HCT116 (cell line): ENCODE results near the gene LCMT2. TPM values are rescaled to one million over a fixed set of nuclear protein-coding genes. Genes with fewer than 3 reads are reported as not detected.

ENCODE experiments used
- ATAC-seq: fragments of 200-7000 bp; cut with Tn5 transposase; 2 replicates; pipeline ENCODE4 v1.9.1; 2020; ENCODE audit warnings: mild to moderate bottlenecking, moderate library complexity
- BruUV-seq: library from RNA; stranded (reverse); fragments of 400-500 nt; replicated peaks from 2 replicates; lab custom pipeline; 2021; lab: Mats Ljungman, UMichigan
- CTCF ChIA-PET: fragments of 300-600 bp; sonication (Branson Sonifier 250); formaldehyde crosslinking; loops from one replicate; lab custom pipeline; 2021; ENCODE audit warnings: antibody characterized with exemption; lab: Charles Lee
- POLR2A ChIA-PET: fragments of 300-600, 350-600 bp; sonication (Branson Sonifier 250); formaldehyde crosslinking; loops from one replicate; lab custom pipeline; 2021; ENCODE audit warnings: antibody characterized with exemption; lab: Charles Lee
- RAD21 ChIA-PET, 2 experiments: fragments of 300-600 bp; sonication (Branson Sonifier 250); formaldehyde crosslinking; loops; one replicate each; lab custom pipeline; 2023; ENCODE audit warnings: low total read pairs in 2 of 2; ENCODE audit not compliant: uncharacterized antibody in 2 of 2, unreplicated experiment in 2 of 2, low non-redundant PET in 1 of 2; lab: Charles Lee
- DNase-seq: peaks from one replicate; pipeline ENCODE4 v3.0.0-alpha.2; 2010; ENCODE audit warnings: low read depth, low spot score
- H2AFZ ChIP-seq: fragments of 200-600 bp; shearing (Covaris generic), sonication (generic); 2 replicates; pipeline ENCODE4 v1.6.1; 2017; ENCODE audit warnings: low read depth, mixed run types, mixed read lengths, antibody characterized with exemption, low read length; ENCODE audit not compliant: poor library complexity, severe bottlenecking
- H3K27ac ChIP-seq: 2 replicates; pipeline ENCODE4 v1.5.1; 2012; ENCODE audit warnings: low read depth, low read length
- H3K27me3 ChIP-seq: fragments of 200-600 bp; sonication (generic); 2 replicates; pipeline ENCODE4 v1.6.1; 2016; ENCODE audit warnings: mixed run types, low read length, mixed read lengths; ENCODE audit not compliant: insufficient read depth
- H3K36me3 ChIP-seq, 2 experiments: fragments of 200-500 bp in 1 of 2; fragments of 200-600 bp in 1 of 2; sonication (Bioruptor generic) in 1 of 2; sonication (generic) in 1 of 2; 2 replicates each; pipeline versions ENCODE4 v1.5.1 to v1.6.1; 2014 to 2016; ENCODE audit warnings: low read length in 2 of 2, inconsistent platforms in 1 of 2, mixed read lengths in 1 of 2, mixed run types in 1 of 2; ENCODE audit not compliant: insufficient read depth in 2 of 2, control insufficient read depth in 1 of 2
- H3K4me1 ChIP-seq, 2 experiments: fragments of 200-600 bp in 1 of 2; sonication (generic) in 1 of 2; 2 replicates each; pipeline versions ENCODE4 v1.5.1 to v1.6.1; 2012 to 2017; ENCODE audit warnings: low read length in 2 of 2, inconsistent platforms in 1 of 2, mild to moderate bottlenecking in 1 of 2, mixed read lengths in 1 of 2, mixed run types in 1 of 2, moderate library complexity in 1 of 2; ENCODE audit not compliant: insufficient read depth in 2 of 2, control insufficient read depth in 1 of 2
- H3K4me2 ChIP-seq: fragments of 200-600 bp; sonication (generic); 2 replicates; pipeline ENCODE4 v1.6.1; 2017; ENCODE audit warnings: mixed run types, low read length, mixed read lengths
- H3K4me3 ChIP-seq, 2 experiments: fragments of 200-600 bp in 1 of 2; sonication (generic) in 1 of 2; replicated peaks in 1 of 2; 2 replicates each; pipeline ENCODE4 v1.5.1; 2011 to 2016; ENCODE audit warnings: low read length in 2 of 2, control low read depth in 1 of 2, low read depth in 1 of 2, mild to moderate bottlenecking in 1 of 2, mixed read lengths in 1 of 2, mixed run types in 1 of 2
- H3K79me2 ChIP-seq: fragments of 200-600 bp; sonication (generic); 2 replicates; pipeline ENCODE4 v1.6.1; 2017; ENCODE audit warnings: mild to moderate bottlenecking, mixed run types, low read length, moderate library complexity, mixed read lengths; ENCODE audit not compliant: insufficient read depth
- H3K9ac ChIP-seq: fragments of 200-600 bp; sonication (generic); 2 replicates; pipeline ENCODE4 v1.6.1; 2016; ENCODE audit warnings: low read length, mixed read lengths
- H3K9me2 ChIP-seq: fragments of 200-600 bp; sonication (generic), shearing (Covaris generic); 2 replicates; pipeline ENCODE4 v1.6.1; 2017; ENCODE audit warnings: mixed run types, mild to moderate bottlenecking, moderate library complexity; ENCODE audit not compliant: insufficient read depth
- H3K9me3 ChIP-seq, 2 experiments: fragments of 200-500 bp in 1 of 2; fragments of 200-600 bp in 1 of 2; sonication (Bioruptor generic) in 1 of 2; sonication (generic) in 1 of 2; 2 replicates each; pipeline ENCODE4 v1.6.1; 2014 to 2017; ENCODE audit warnings: low read length in 2 of 2, mixed read lengths in 2 of 2, inconsistent platforms in 1 of 2, low read depth in 1 of 2, mild to moderate bottlenecking in 1 of 2, mixed run types in 1 of 2, moderate library complexity in 1 of 2; ENCODE audit not compliant: control insufficient read depth in 1 of 2, insufficient read depth in 1 of 2
- H4K20me1 ChIP-seq: fragments of 200-600 bp; sonication (generic), shearing (Covaris generic); 2 replicates; pipeline ENCODE4 v1.6.1; 2017; ENCODE audit warnings: mixed run types, mild to moderate bottlenecking, moderate library complexity; ENCODE audit not compliant: insufficient read depth
- CBX3 ChIP-seq: IDR thresholded peaks from 2 replicates; pipeline ENCODE4 v1.6.1; 2012; ENCODE audit warnings: low read depth
- CEBPB ChIP-seq: IDR thresholded peaks from 2 replicates; pipeline ENCODE4 v1.6.1; 2012; ENCODE audit warnings: low read depth
- CTCF ChIP-seq, 3 experiments: fragments of 200-600 bp in 1 of 3; sonication (generic) in 1 of 3; IDR thresholded peaks in 2 of 3; conservative IDR thresholded peaks in 1 of 3; 2 replicates each; pipeline ENCODE4 v1.5.1; 2012 to 2017; ENCODE audit warnings: low read depth in 2 of 3, low read length in 2 of 3, antibody characterized with exemption in 1 of 3, borderline replicate concordance in 1 of 3, control low read depth in 1 of 3, mild to moderate bottlenecking in 1 of 3, mixed read lengths in 1 of 3, mixed run types in 1 of 3, moderate library complexity in 1 of 3; ENCODE audit not compliant: insufficient read depth in 1 of 3
- ELF1 ChIP-seq: IDR thresholded peaks from 2 replicates; pipeline ENCODE4 v1.6.1; 2012; ENCODE audit warnings: low read depth, borderline replicate concordance
- JUND ChIP-seq: IDR thresholded peaks from 2 replicates; pipeline ENCODE4 v1.6.1; 2012
- POLR2A ChIP-seq: IDR thresholded peaks from 2 replicates; pipeline ENCODE4 v1.7.0; 2011; ENCODE audit warnings: borderline replicate concordance; ENCODE audit not compliant: insufficient read depth, insufficient read length; ENCODE audit errors: extremely low read depth
- SP1 ChIP-seq: IDR thresholded peaks from 2 replicates; pipeline ENCODE4 v1.6.1; 2012; ENCODE audit warnings: low read depth
- TCF7L2 ChIP-seq: IDR thresholded peaks from 2 replicates; pipeline ENCODE4 v1.7.0; 2011; ENCODE audit warnings: borderline replicate concordance, inconsistent platforms; ENCODE audit not compliant: insufficient read depth, insufficient read length; ENCODE audit errors: extremely low read depth
- ZFX ChIP-seq: fragments of 450-650 bp; IDR thresholded peaks from 2 replicates; pipeline ENCODE4 v1.6.1; 2017
- ZNF274 ChIP-seq: fragments of 200-500 bp; sonication (Bioruptor generic); IDR thresholded peaks from 2 replicates; pipeline ENCODE4 v1.6.1; 2014; ENCODE audit warnings: mild to moderate bottlenecking, low read depth, low read length, inconsistent platforms
- intact Hi-C: fragments of 100-400 bp; cut with micrococcal nuclease; formaldehyde crosslinking; loops from 2 replicates; pipeline ENCODE4 v1.10.0; 2022
- total RNA-seq: library from RNA; stranded (reverse); gene quantifications from one replicate; pipeline ENCODE4 v1.2.1, GENCODE V29; 2021; ENCODE audit not compliant: unreplicated experiment

LCMT2 gene
- total RNA-seq, 1 experiment from 2014 or later: 4.7 TPM

- TF ChIP-seq CTCF (IDR thresholded peaks at IDR 0.05 in 2 of 3, conservative IDR thresholded peaks at IDR 0.05 in 1 of 3; ENCODE audit: borderline replicate concordance in 1 of 3, insufficient read depth in 1 of 3, low read depth in 2 of 3, low read length in 2 of 3): no peak
- TF ChIP-seq TCF7L2: no peak
- TF ChIP-seq POLR2A: no peak
- TF ChIP-seq SP1: no peak
- no peak; the same call in 1 of the 2 replicates for TF ChIP-seq ZFX
- TF ChIP-seq ZNF274: no peak
- TF ChIP-seq CBX3: no peak
- TF ChIP-seq CEBPB: no peak
- TF ChIP-seq JUND: no peak
Measured at GRCh38 chr15:43370310-43370974, 40.1 kb upstream of the LCMT2 start (continued).

- RAD21 ChIA-PET: no interaction called here
- POLR2A ChIA-PET: interaction anchor here (1.0 kb wide), 1 partner anchor 10 kb away, joined by 3 read pairs; the partner anchor contains the start of genes TUBGCP4 and ZSCAN29
- intact Hi-C loops: no loop called here
- H3K36me3 ChIP-seq: peaks cover 30 to 48% of the 10 kb centered on the region in 2 experiments
- no peak overlapping the region for H3K4me3 ChIP-seq
- H3K27me3 ChIP-seq: no peaks in the 10 kb centered on the region
- 0 out of 2 replicates have a peak, but pooled peaks have one; percentile 50 for TF ChIP-seq CBX3
- no peak for TF ChIP-seq ELF1
- no peaks in the 10 kb centered on the region for H4K20me1 ChIP-seq
- H3K9ac ChIP-seq: no peak overlapping the region
- ATAC-seq: no peak
- CTCF ChIA-PET: no interaction called here
- H3K4me1 ChIP-seq: no peaks in the 10 kb centered on the region
- DNase-seq: no peak
- no peaks in the 10 kb centered on the region for H3K79me2 ChIP-seq
- no peaks in the 10 kb centered on the region for H3K9me2 ChIP-seq
- peaks cover 23 to 24% of the 10 kb centered on the region in 2 experiments; a peak in 3 of 4 replicates for H3K9me3 ChIP-seq
- H3K27ac ChIP-seq: no peak overlapping the region
- TSS peak; percentile 21 for BruUV-seq
- no peak overlapping the region for H3K4me2 ChIP-seq
- H2AFZ ChIP-seq: no peak overlapping the region
Measured at GRCh38 chr15:43361313-43361903, 31.0 kb upstream of the LCMT2 start.
